H1 (cell line): Measurements from ENCODE around the gene PKD1L1. TPM values are rescaled to one million over a fixed set of nuclear protein-coding genes. Genes with fewer than 3 reads are reported as not detected.

Experiments used
- CHD7 ChIP-seq: fragments of 300-600 bp; sonication (generic); IDR thresholded peaks from 2 replicates; pipeline ENCODE4 v1.7.1; 2012; ENCODE audit warnings: low read length, moderate library complexity, mild to moderate bottlenecking, inconsistent platforms; ENCODE audit not compliant: insufficient replicate concordance
- JUN ChIP-seq: IDR thresholded peaks from 2 replicates; pipeline ENCODE4 v1.6.1; 2011; ENCODE audit warnings: low read depth, mild to moderate bottlenecking, improper control_type of control experiment, low read length
- KDM1A ChIP-seq: fragments of 200-600, 300-600 bp; sonication (generic); IDR thresholded peaks from 2 replicates; pipeline ENCODE4 v1.7.1; 2016; ENCODE audit warnings: mild to moderate bottlenecking, low read length, borderline replicate concordance
- POU5F1 ChIP-seq: IDR thresholded peaks from 2 replicates; pipeline ENCODE4 v1.6.1; 2011; ENCODE audit warnings: low read depth, mild to moderate bottlenecking, low read length, moderate library complexity
- RFX5 ChIP-seq: IDR thresholded peaks from 2 replicates; pipeline ENCODE4 v1.6.1; 2011; ENCODE audit warnings: low read depth, low read length, improper control_type of control experiment, borderline replicate concordance
- SP2 ChIP-seq: IDR thresholded peaks from 2 replicates; pipeline ENCODE4 v1.6.1; 2012; ENCODE audit warnings: mild to moderate bottlenecking, low read length, inconsistent platforms
- ZNF274 ChIP-seq: IDR thresholded peaks from 2 replicates; pipeline ENCODE4 v1.7.0; 2012; ENCODE audit warnings: low read length, borderline replicate concordance; ENCODE audit errors: extremely low read depth
- polyA plus RNA-seq, 7 experiments: library from polyadenylated mRNA; depleted of rRNA in 3 of 7; stranded (reverse) in 5 of 7; unstranded in 2 of 7; fragments of >200 nt in 5 of 7; fragments of 200-250 nt in 2 of 7; gene quantifications; 1 replicate in 5 of 7; 2 replicates in 1 of 7; 4 replicates in 1 of 7; pipeline versions ENCODE4 v1.2.1 to v1.2.3, GENCODE V29; 2011 to 2013; ENCODE audit warnings: missing spikeins in 2 of 7, mixed read lengths in 2 of 7
- total RNA-seq: library from RNA; stranded (reverse); fragmentation: NEBNext Ultra II Directional; extraction: Animal tissue kit (Norgen Biotek cat#: 25700); gene quantifications from 2 replicates; pipeline ENCODE4 v1.2.1, GENCODE V29; 2021

The PKD1L1 gene
- total and polyA plus RNA-seq, 2 of the 8 experiments (the other 6 are each of a cell fraction or from before 2014, with no cell fraction given) = 0.22 to 0.35 TPM

DNA sequence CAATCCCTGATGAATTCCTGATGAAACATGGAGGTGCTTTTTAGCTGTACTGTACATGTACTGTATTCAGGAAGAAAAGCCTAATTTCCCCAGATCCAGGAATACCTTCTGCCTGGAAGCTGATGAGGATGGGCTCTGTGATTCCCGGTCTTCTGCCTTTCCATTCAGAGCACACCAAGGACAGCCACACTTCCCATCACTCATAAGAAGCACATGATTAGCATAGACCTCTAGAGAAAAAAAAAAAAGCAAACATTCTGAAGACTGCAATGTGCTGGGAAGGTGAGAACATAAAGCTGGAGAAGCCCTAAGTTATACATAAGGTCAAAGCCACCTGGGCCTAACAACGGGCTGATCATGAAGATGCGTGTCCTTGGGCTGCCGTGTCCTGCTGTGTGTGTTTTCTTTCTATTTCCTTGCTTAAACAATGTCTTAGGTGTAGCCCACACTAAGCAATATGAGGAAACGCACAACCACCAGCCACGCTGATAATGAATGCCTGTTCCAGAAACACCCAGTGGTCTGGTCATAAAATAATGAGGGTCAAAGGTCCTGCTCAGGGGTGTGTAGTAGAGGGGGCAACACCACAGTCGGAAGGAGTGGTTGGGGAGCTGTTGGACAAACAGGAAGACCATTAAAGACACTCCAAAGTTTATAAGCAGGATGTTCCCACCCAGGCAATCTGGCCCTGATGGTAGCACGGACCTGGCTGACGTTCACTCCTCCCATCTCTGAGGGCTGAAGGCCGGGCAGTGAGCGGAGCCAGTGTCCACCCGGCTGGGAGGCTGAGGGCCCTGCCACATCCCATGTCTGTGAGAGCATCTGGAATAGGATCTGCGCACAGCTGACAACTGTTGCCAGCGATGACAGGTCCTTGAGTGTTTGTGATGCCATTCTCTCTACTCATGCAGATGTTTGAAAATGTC, 7.9 kb downstream of the PKD1L1 start (continued):
- no peak for TF ChIP-seq CHD7
- TF ChIP-seq SP2 = no peak
- no peak for TF ChIP-seq KDM1A
- no peak for TF ChIP-seq POU5F1
- no peak for TF ChIP-seq JUN
- TF ChIP-seq RFX5 = no peak
- no peak for TF ChIP-seq ZNF274
